ENCODE measurements around the gene LGALS4.
"Not testable (repeated sequence)": the region's sequence is repeated elsewhere in the genome, so short reads cannot be mapped to it uniquely, and the experiment has no call there.

Gene LGALS4

GRCh38 chr19:38806371-38806770 is 6.4 kb downstream of the LGALS4 start:
- TF ChIP-seq, protein P1, sequence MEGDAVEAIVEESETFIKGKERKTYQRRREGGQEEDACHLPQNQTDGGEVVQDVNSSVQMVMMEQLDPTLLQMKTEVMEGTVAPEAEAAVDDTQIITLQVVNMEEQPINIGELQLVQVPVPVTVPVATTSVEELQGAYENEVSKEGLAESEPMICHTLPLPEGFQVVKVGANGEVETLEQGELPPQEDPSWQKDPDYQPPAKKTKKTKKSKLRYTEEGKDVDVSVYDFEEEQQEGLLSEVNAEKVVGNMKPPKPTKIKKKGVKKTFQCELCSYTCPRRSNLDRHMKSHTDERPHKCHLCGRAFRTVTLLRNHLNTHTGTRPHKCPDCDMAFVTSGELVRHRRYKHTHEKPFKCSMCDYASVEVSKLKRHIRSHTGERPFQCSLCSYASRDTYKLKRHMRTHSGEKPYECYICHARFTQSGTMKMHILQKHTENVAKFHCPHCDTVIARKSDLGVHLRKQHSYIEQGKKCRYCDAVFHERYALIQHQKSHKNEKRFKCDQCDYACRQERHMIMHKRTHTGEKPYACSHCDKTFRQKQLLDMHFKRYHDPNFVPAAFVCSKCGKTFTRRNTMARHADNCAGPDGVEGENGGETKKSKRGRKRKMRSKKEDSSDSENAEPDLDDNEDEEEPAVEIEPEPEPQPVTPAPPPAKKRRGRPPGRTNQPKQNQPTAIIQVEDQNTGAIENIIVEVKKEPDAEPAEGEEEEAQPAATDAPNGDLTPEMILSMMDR (IDR thresholded peaks at IDR 0.05; ENCODE audit: low read depth, low read length, missing control alignments) = no peak
- no peak overlapping the region for H3K4me3 ChIP-seq (ENCODE audit: low read depth, low read length)
- DNase-seq (ENCODE audit: low read depth) = no peak

DNA sequence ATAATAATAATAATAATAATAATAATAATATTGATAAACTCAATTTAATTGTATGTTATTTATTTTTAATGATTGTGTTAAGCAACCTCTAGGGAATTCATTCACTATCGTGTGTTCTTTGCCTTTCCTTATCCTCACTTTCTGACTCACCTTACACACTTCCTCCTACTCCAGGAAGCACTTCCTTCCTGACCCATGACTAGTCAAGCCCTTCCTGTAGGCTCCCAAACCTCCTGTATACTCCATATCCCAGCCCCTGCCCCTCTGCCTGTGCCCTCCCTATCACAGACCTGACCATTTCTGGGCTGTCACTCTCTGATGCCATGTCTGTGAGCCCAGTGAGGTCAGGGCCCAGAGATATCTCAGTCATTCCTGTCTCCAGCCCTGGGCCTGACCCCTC is 7.6 kb downstream of the LGALS4 start:
- H3K4me3 ChIP-seq (ENCODE audit: low read depth, low read length) = no peak overlapping the region
- TF ChIP-seq, protein P1 (IDR thresholded peaks at IDR 0.05; ENCODE audit: low read depth, low read length, missing control alignments) = no peak
- DNase-seq (ENCODE audit: low read depth) = no peak

DNA sequence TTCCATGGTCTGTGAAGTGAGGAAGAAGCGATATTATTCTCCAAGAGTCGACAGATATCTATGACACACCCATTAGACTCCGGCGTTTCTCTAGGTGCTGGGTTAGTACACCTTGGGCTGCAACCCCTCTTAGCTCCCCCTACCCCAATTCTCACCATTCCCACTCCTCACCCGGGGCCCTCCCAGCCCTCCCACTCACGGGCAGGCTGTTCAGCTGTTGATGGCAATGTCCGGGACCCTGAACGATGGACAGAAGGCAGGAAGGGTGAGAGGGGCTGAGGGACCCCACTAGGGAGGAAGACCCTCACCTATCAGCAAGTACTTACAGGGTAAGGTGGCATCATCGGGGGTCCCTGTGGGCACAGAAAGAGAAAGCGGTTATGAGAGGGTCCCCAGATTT is 9.2 kb downstream of the LGALS4 start:
- H3K4me3 ChIP-seq (ENCODE audit: low read depth, low read length) = no peak overlapping the region
- DNase-seq (ENCODE audit: low read depth) = no peak
- TF ChIP-seq, protein P1 (IDR thresholded peaks at IDR 0.05; ENCODE audit: low read depth, low read length, missing control alignments) = no peak

GRCh38 chr19:38801359-38802095 is 11.2 kb downstream of the LGALS4 start:
- H3K4me3 ChIP-seq (ENCODE audit: low read depth, low read length) = no peak overlapping the region
- no peak for DNase-seq (ENCODE audit: low read depth)
- TF ChIP-seq, protein P1 (IDR thresholded peaks at IDR 0.05; ENCODE audit: low read depth, low read length, missing control alignments) = no peak

DNA sequence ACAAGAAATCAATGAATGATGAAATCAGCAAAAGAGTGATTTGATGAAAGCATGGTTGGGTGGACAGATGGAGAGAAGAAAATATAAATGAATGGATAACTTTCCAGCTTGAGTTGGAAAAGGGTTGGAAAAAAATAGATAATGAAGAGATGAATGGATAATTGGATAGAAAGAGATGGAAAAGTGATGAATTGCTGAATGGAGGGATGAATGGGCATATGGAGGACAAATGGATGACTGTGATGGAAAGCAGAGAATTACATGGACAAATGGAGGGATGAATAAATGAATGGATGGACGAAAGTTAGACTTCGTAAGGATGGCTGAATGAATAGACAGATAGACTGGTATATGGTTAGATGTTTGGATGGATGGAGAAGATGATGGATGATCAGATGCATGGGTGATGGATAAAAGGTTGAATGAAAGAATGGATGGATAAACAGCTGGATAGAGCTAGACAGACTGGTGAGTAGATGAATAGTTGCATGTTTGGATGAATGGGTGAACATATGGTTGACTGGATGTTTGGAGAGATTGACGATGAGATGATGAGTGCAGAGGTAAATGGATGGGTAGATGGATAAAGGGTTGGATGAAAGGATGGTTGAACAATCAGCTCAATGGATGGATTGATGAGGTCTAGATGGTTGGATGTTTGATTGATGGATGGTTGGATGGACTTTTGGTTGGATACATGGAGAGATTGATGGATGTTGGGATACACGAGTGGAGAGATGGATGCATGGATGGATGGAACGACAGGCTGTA is 12.0 kb downstream of the LGALS4 start:
- DNase-seq (ENCODE audit: low read depth) = no peak

GRCh38 chr19:38799104-38799503 is 13.6 kb downstream of the LGALS4 start:
- TF ChIP-seq, protein P1 (IDR thresholded peaks at IDR 0.05; ENCODE audit: low read depth, low read length, missing control alignments) = no peak
- no peak overlapping the region for H3K4me3 ChIP-seq (ENCODE audit: low read depth, low read length)
- DNase-seq (ENCODE audit: low read depth) = no peak

More for the DNA sequence above, 12.0 kb downstream of the LGALS4 start:
- no peak overlapping the region for H3K4me3 ChIP-seq (ENCODE audit: low read depth, low read length)
- TF ChIP-seq, protein P1 (IDR thresholded peaks at IDR 0.05; ENCODE audit: low read depth, low read length, missing control alignments) = no peak

GRCh38 chr19:38797781-38798180 is 15.0 kb downstream of the LGALS4 start:
- not testable (repeated sequence) for DNase-seq (ENCODE audit: low read depth); H3K4me3 ChIP-seq (ENCODE audit: low read depth, low read length)

Data from GM12864 (cell line).